Smooth muscle cell (in vitro differentiated cells): ENCODE measurements around the gene C12orf75. TPM values are rescaled to one million over a fixed set of nuclear protein-coding genes. Genes with fewer than 3 reads are reported as not detected.

Experiments used
- DNase-seq: peaks from one replicate; lab custom pipeline; 2025; ENCODE audit not compliant: unreplicated experiment; lab: John Stamatoyannopoulos, UW
- H2AFZ ChIP-seq: fragments of 200-600 bp; sonication (generic); 2 replicates; pipeline ENCODE4 v1.6.0; 2016; ENCODE audit warnings: antibody characterized with exemption, low read depth, mild to moderate bottlenecking
- H3F3A ChIP-seq: fragments of 200-600 bp; sonication (generic); 2 replicates; pipeline ENCODE4 v1.6.0; 2017; ENCODE audit warnings: antibody characterized with exemption, low read depth
- H3K27ac ChIP-seq: fragments of 200-600 bp; sonication (generic); 2 replicates; pipeline ENCODE4 v1.5.1; 2016; ENCODE audit warnings: low read depth, mild to moderate bottlenecking
- H3K27me3 ChIP-seq: fragments of 200-600 bp; sonication (generic); 2 replicates; pipeline ENCODE4 v1.6.1; 2016; ENCODE audit warnings: low read depth, mild to moderate bottlenecking
- H3K36me3 ChIP-seq: fragments of 200-600 bp; sonication (generic); 2 replicates; pipeline ENCODE4 v1.5.1; 2016; ENCODE audit warnings: low read depth
- H3K4me1 ChIP-seq: fragments of 200-600 bp; sonication (generic); 2 replicates; pipeline ENCODE4 v1.5.1; 2016; ENCODE audit warnings: low read depth
- H3K4me2 ChIP-seq: fragments of 200-600 bp; sonication (generic); 2 replicates; pipeline ENCODE4 v1.6.0; 2016; ENCODE audit warnings: mild to moderate bottlenecking
- H3K4me3 ChIP-seq: fragments of 200-600 bp; sonication (generic); 2 replicates; pipeline ENCODE4 v1.5.1; 2016; ENCODE audit warnings: mild to moderate bottlenecking
- H3K79me2 ChIP-seq: fragments of 200-600 bp; sonication (generic); 2 replicates; pipeline ENCODE4 v1.6.0; 2016; ENCODE audit warnings: low read depth, mild to moderate bottlenecking
- H3K9ac ChIP-seq: fragments of 200-600 bp; sonication (generic); 2 replicates; pipeline ENCODE4 v1.6.0; 2016; ENCODE audit warnings: low read depth
- H3K9me3 ChIP-seq: fragments of 200-600 bp; sonication (generic); replicated peaks from 2 replicates; pipeline ENCODE4 v1.5.1; 2016; ENCODE audit warnings: low read depth
- H4K20me1 ChIP-seq: fragments of 200-600 bp; sonication (generic); 2 replicates; pipeline ENCODE4 v1.6.0; 2016; ENCODE audit warnings: low read depth
- WGBS: methylation state at CpG from one replicate; pipeline ENCODE4 v1.1.7; 2016; ENCODE audit warnings: low lambda C conversion rate; 5-methylcytosine and 5-hydroxymethylcytosine counted together
- polyA plus RNA-seq: library from polyadenylated mRNA; unstranded; fragments of >200 nt; fragmentation: Nextera tagmentation; extraction: Ambion mirVana; gene quantifications from 2 replicates; pipeline ENCODE4 v1.2.1, GENCODE V29; 2016
- total RNA-seq: library from RNA; depleted of rRNA; stranded (reverse); fragments of >200 nt; gene quantifications from 2 replicates; pipeline ENCODE4 v1.2.3, GENCODE V29; 2014
- TF ChIP-seq, protein P1 (sequence below): fragments of 200-600 bp; sonication (generic); IDR thresholded peaks from 2 replicates; pipeline ENCODE4 v1.5.1; 2017; ENCODE audit warnings: borderline replicate concordance, mild to moderate bottlenecking, antibody characterized with exemption; ENCODE audit not compliant: insufficient read depth, poor library complexity, severe bottlenecking

The C12orf75 gene
- total and polyA plus RNA-seq, 2 experiments from 2014 or later: 201 to 309 TPM

DNA sequence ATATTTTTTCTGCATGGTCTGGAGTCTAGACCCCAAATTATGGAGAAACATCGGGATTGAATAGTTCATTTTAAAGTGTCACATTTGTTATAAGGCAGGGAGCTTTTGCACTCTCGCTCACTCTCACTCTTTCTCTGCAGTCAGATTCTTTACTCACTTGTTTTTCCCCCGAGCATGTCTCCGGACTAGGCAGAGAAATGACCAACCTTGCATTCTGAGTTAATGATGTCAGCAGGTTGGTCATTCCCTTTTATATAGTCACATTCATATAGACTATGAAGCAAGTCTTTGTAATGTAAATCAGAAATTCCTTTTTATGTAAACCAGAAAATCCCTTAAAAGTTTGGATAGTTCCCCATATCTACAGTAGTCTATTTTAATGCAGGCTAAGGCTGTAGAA lies 4.1 kb downstream of the C12orf75 start:
- Histone ChIP-seq H3K27ac (peak overlapping the region; percentile 68), H2AFZ (no peak overlapping the region), H3K79me2 (peaks cover 76% of the 10 kb centered on the region), H3K4me2 (peak overlapping the region; percentile 96), H3K27me3 (no peaks in the 10 kb centered on the region), H3K9ac (peak overlapping the region; percentile 7), H4K20me1 (peaks cover 16% of the 10 kb centered on the region), H3K9me3 (no peaks in the 10 kb centered on the region), H3K36me3 (no peaks in the 10 kb centered on the region), H3F3A (peaks cover 26% of the 10 kb centered on the region), H3K4me3 (no peak overlapping the region), H3K4me1 (peaks cover 17% of the 10 kb centered on the region)
- no peak for DNase-seq
- TF ChIP-seq, protein P1, sequence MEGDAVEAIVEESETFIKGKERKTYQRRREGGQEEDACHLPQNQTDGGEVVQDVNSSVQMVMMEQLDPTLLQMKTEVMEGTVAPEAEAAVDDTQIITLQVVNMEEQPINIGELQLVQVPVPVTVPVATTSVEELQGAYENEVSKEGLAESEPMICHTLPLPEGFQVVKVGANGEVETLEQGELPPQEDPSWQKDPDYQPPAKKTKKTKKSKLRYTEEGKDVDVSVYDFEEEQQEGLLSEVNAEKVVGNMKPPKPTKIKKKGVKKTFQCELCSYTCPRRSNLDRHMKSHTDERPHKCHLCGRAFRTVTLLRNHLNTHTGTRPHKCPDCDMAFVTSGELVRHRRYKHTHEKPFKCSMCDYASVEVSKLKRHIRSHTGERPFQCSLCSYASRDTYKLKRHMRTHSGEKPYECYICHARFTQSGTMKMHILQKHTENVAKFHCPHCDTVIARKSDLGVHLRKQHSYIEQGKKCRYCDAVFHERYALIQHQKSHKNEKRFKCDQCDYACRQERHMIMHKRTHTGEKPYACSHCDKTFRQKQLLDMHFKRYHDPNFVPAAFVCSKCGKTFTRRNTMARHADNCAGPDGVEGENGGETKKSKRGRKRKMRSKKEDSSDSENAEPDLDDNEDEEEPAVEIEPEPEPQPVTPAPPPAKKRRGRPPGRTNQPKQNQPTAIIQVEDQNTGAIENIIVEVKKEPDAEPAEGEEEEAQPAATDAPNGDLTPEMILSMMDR: no peak
- WGBS: 44% methylated on average over 4 of the region's 4 CpGs

DNA sequence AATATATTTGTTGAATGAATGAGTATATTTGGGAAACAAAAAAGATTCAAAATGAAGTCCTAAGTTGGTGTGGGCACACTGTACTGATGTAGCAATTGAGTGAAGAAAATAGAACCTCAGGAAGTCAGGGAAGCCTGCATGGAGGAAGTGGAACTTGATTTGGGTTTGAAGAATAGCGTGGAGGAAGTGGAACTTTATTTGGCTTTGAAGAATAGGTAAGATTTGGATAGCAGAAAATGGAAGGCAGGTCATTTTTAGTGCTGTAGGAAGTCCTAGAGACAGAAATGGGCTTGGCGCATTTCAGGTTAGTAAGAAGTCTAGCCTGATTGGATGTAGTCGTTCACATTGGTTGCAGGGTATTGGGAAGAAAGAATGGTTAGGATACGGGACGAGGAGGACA lies 5.4 kb downstream of the C12orf75 start:
- no peak overlapping the region for H3K4me3 ChIP-seq
- 95% methylated on average over 5 of the region's 5 CpGs for WGBS
- H3K4me2 ChIP-seq: peak overlapping the region; percentile 96
- no peaks in the 10 kb centered on the region for H3K9me3 ChIP-seq
- no peak for DNase-seq
- H3K79me2 ChIP-seq: peaks cover 85% of the 10 kb centered on the region
- TF ChIP-seq, protein P1: no peak
- H3K27ac ChIP-seq: peak overlapping the region; percentile 68
- peaks cover 6% of the 10 kb centered on the region for H3K36me3 ChIP-seq
- peaks cover 21% of the 10 kb centered on the region for H3F3A ChIP-seq
- H2AFZ ChIP-seq: no peak overlapping the region
- H3K4me1 ChIP-seq: peaks cover 17% of the 10 kb centered on the region
- H4K20me1 ChIP-seq: peaks cover 16% of the 10 kb centered on the region
- no peaks in the 10 kb centered on the region for H3K27me3 ChIP-seq
- H3K9ac ChIP-seq: no peak overlapping the region

DNA sequence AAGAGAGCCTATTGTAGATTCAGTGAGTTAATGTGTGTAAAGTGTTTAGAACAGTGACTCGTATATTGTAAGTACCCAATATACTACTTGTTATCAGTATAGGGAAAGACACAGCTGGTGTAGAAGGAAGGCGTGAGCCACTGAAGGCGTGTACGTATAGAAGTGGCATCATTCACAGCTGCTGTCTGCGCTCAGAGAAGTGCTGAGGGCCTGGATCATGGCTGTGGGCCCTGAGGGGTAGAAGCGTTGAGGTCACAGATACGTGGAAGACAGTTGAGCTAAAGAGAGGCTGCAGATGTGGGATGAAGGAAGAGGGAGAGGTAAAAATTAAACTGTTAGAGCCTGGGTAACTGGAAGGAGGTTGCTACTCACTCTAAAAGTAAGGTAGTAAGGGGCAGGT lies 5.9 kb downstream of the C12orf75 start:
- no peak overlapping the region for H3K4me2 ChIP-seq
- H3K4me3 ChIP-seq: no peak overlapping the region
- no peak overlapping the region for H3K27ac ChIP-seq
- 71% methylated on average over 7 of the region's 7 CpGs for WGBS
- H3F3A ChIP-seq: peaks cover 21% of the 10 kb centered on the region
- peaks cover 17% of the 10 kb centered on the region for H3K4me1 ChIP-seq
- H3K27me3 ChIP-seq: no peaks in the 10 kb centered on the region
- H3K9me3 ChIP-seq: no peaks in the 10 kb centered on the region
- H3K36me3 ChIP-seq: peaks cover 7% of the 10 kb centered on the region
- H2AFZ ChIP-seq: no peak overlapping the region
- peaks cover 91% of the 10 kb centered on the region for H3K79me2 ChIP-seq
- TF ChIP-seq, protein P1: no peak
- no peak overlapping the region for H3K9ac ChIP-seq
- no peak for DNase-seq
- H4K20me1 ChIP-seq: peaks cover 16% of the 10 kb centered on the region

DNA sequence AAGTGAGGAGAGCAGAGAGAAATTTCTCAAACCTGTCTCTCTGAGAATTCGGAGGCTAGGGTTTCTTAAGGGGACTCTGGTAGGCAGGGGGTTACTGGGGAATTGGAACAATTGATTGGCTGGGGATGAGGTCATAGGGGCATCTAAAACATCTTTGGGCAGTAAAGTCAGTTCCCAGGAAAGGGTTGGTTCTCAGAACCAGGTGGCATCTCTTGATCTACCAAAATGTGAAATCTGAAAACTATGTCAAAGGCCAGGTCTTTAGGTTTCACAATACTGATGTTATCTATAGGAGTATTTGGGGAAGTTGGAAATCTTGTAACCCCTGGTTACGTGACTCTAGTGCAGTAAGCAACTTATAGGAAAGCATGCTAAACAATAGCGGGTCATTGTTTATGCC lies 6.9 kb downstream of the C12orf75 start:
- Histone ChIP-seq H4K20me1 (peaks cover 16% of the 10 kb centered on the region), H3K4me1 (peaks cover 13% of the 10 kb centered on the region), H3K4me3 (no peak overlapping the region), H2AFZ (no peak overlapping the region), H3F3A (peaks cover 17% of the 10 kb centered on the region), H3K36me3 (peaks cover 7% of the 10 kb centered on the region), H3K4me2 (no peak overlapping the region), H3K27me3 (no peaks in the 10 kb centered on the region), H3K27ac (no peak overlapping the region), H3K79me2 (peaks cover 94% of the 10 kb centered on the region), H3K9ac (no peak overlapping the region), H3K9me3 (no peaks in the 10 kb centered on the region)
- TF ChIP-seq, protein P1: no peak
- WGBS: 88% methylated on average over 3 of the region's 3 CpGs
- no peak for DNase-seq
